GM19452 (cell line): ENCODE measurements around the gene CABCOCO1.

Experiments used
- ATAC-seq: cut with Tn5 transposase; IDR thresholded peaks from one replicate; pipeline ENCODE4 v1.9.1; 2021; ENCODE audit not compliant: unreplicated experiment

CABCOCO1 gene

DNA sequence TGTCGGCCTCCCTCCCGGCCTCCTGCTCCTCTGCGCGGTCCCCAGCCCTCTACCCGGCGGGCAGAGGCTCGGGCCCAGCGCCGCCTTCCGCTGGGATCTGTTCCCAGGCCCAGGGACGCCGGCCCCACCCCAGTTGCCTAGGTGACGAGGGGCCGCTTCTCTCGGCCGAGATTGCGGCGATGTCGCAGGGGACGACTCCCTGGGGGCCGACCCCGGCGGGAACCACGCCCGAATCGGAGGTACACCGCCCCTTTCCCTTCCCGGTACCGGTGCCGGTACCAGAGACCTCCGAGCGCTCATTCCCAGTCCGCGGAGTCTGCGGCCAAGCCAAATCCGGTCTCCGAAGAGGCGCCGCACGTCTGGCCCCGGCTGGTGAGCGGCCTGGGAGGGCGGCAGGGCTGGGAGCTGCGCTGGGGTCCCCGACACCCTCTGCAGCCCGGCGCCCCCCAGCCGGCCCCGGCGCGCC is at the start of gene CABCOCO1:
Gene CABCOCO1 (plus strand): TSS at position 136 of the 466 bp plus-strand sequence. CDS start 44 bp downstream, at position 180.
- no peak for ATAC-seq

GRCh38 chr10:61613665-61614064 is 49.1 kb upstream of the CABCOCO1 start:
- no peak for ATAC-seq

DNA sequence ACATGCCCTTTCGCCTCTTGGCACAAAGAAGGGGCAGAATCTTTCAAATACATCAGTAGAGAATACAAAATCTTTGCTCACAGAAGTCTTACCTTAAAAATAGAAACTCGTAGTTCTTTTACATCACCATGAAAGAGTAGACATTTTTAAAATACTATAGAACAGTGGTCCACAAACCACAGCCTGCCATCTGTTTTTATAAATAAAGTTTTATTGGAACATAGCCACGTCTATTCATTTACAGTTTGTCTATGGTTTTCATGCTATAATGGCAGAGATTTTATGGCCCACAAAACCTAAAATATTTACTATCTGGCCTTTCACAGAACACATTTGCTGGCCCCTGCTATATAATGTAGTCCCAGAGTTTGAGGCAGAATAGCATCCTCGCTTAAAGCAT is 46.1 kb upstream of the CABCOCO1 start:
- ATAC-seq, result no peak

DNA sequence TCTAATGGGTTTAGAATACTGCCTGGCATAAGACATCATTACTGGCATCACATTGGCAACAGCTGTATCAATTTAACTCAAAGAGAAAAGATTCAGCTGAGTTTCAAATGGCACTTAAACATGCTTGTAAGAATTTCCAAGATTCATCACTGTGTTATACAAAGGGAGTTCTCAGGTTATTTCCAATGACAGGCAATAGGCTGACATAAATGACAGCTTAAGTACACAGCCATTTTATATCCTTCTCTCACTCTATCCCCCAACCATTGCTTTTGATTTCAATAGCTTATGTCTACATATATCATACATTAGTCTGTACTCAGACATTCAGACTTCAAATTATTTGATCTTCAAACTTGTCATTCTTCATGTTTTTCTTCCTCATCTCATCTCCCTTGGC is 45.5 kb upstream of the CABCOCO1 start:
- no peak for ATAC-seq

GRCh38 chr10:61617586-61617985 is 45.1 kb upstream of the CABCOCO1 start:
- ATAC-seq, result no peak

GRCh38 chr10:61618388-61618961 is 44.3 kb upstream of the CABCOCO1 start:
- ATAC-seq, result no peak

DNA sequence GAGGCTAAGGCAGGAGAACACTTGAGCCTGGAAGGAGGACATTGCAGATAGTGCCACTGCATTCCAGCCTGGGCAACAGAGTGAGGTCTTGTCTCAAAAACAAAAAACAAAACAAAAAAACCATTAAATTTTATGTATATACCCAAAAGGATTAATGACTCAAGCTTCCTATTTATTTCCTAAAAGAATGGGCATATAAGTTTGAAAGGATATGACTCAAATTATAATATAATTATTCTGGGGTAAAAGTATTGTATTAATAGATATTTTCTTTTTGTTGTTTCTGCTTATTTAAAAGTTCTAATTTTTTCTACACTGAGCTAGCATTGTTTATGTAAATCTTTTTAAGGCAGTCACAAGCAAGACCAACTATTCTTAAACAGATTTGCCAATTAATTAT is 42.2 kb upstream of the CABCOCO1 start:
- no peak for ATAC-seq

DNA sequence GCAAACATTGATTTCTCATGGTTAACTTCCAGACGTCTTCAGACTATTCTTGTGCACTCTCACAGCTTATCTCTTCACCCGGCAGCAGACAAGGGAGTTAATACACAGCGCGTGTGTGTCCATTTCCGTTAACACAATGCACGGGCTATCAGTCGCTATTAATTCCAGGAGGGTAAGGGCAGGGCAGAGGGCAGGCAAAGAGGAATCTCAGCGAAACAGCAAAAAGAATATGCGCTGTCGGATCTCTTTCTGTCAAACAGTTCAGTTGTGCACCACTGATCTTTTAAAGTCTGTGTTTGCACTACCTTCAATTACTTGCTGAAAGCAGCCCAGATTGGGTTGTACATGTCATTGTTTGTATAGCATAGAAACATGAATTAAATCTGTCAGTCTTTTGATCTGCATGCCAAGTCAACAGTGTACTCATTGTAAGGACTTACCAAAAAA is 41.1 kb upstream of the CABCOCO1 start:
- no peak for ATAC-seq

DNA sequence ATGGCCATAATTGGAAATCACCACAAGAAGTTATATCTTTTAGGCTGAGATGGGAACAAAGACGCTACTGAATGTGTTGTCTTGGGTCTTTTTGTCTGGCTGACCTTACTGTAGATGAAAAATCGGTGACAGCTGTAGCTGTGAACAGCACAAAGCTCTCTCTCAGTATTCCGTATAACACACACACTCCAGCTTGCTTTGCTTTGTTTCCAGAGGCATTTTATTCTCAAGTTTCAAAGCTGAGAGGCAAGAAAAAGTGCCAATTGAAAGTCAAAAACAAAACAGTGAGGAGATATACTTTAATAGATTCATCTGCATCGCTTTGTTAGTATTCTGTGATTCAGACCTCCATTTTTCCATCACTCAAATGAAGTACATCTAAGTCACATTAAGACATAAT is 39.6 kb upstream of the CABCOCO1 start:
- ATAC-seq, result no peak

GRCh38 chr10:61626209-61626608 is 36.5 kb upstream of the CABCOCO1 start:
- ATAC-seq, result no peak

DNA sequence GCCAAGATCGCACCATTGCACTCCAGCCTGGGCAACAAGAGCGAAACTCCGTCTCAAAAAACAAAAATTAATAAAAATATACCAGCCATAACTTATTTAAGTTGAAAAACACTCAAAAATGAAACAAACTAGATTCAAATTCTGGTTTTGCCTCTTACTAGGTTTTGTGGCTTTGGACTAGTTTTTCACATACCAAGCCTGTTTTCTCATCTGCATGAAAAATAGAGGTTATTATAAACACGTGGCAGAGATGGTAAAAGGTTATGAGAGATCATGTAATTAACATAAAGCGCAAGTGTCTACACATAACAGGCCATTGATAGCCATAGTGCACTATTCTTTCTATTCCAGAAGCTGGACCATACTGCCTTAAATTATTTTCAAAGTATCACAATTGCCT is 35.5 kb upstream of the CABCOCO1 start:
- no peak for ATAC-seq

DNA sequence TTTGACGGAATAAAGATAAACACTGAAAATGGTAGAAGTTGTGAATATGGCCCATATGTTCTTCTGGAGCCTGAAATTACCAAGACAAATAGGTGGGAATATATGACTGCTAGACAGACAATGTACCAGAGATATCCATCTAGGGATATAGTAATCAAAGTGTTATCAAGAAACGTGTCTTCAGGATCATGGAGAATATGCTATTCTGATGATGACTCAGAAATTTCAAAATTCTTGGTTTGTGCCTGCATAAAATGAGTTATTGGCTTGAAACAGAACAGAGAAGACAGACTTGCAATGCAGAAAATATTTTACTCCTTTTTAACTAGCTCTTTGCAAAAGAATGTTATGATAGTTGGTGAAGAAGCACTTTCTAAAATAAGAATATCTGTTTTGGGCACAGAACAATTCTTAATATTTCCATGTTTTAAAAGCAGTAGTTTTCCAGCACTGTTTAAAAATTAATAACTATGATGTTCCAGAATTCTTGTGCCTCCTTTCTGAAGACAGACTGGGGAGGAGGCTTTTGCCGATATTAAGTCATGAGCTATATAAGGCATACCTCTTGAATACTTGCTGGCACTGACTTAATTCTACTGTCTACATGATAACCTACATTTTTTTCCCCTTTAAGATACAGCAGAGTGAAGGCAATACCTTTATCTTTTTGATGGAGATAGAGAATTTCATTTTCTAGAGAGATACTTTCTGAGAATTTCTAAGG is 34.4 kb upstream of the CABCOCO1 start:
- no peak for ATAC-seq

- no peak for ATAC-seq
Measured at GRCh38 chr10:61628875-61629513, 33.7 kb upstream of the CABCOCO1 start.

GRCh38 chr10:61629576-61629975 is 33.2 kb upstream of the CABCOCO1 start:
- no peak for ATAC-seq

DNA sequence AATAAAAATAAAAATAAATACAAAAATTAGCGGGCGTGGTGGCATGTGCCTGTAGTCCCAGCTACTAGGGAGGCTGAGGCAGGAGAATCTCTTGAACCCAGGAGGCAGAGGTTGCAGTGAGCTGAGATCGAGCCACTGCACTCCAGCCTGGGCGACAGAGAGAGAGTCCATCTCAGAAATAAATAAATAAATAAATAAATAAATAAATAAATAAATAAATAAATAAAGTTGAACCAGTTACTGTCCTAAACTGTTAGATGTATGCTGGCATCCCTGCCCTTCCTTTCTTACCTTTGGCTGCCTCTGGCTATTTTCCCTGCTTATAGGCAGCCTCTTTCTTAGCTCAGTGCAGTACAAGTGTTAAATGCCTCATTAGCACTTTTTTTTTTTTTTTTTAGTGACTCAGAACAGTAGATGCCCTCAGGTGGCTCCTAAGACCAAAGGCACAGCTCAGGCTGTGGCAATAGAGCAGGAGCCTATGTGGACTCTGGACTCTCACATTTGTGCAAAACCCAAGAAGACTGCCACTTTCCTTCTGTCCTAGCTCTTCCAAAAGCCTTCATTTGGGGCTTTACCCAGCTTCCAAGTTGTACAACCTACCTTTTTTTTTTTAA is 30.6 kb upstream of the CABCOCO1 start:
- ATAC-seq, result no peak

DNA sequence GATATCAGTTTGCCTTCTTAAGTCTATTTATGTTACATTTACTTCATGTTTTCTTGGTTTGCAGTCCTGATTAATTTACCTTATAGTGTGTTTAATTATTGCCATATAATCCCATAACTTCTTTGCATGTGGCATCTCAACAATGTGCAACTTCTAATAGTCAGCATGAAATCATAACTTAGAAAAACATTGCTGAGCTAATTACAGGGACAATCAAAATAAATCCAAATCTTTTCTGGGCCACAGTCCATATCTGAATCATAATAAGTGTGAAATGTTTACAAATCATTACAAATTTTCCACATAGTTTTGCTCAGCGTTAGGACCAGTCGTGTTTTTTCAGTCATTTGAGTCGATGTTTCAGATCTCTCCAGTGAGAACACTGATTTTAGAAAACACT is 29.1 kb upstream of the CABCOCO1 start:
- ATAC-seq, result no peak

GRCh38 chr10:61634746-61635145 is 28.0 kb upstream of the CABCOCO1 start:
- no peak for ATAC-seq

DNA sequence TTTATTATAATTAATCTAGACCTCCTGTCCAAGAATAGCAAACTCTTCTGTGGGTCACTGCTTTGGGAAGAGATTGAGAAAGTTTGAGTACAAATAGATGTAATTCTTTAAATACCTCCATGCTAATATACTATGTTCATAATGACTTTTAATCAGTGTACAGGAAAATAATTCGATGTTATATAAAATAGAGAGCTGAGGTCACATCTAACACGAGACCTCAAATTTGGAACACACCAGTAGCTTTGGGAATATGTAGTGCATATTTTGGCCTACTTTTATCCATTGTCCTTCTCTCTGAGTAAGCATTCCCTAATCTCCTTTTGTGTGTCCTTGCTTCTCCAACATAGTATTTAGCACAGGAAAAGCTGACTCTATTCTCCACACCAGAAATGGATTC is 27.3 kb upstream of the CABCOCO1 start:
- no peak for ATAC-seq

GRCh38 chr10:61635932-61636331 is 26.8 kb upstream of the CABCOCO1 start:
- ATAC-seq, result no peak

DNA sequence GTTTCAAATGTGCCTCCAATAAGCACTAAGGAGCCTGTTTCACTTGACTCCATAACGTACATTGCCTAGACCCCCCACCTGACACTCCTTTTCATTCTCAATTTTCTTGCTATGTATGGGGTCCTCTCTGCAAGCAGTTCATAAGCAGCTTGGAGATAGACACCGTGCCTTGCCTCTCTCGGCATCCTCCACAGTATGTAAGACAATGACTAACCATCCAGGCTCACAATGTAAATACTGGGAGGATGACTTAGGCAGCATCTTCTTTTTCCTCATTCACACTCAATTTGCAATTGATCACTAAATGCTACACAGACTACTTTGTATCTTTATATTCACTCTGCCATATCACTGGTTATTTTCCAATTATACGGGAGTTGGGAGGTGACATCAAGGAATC is 22.8 kb upstream of the CABCOCO1 start:
- no peak for ATAC-seq

DNA sequence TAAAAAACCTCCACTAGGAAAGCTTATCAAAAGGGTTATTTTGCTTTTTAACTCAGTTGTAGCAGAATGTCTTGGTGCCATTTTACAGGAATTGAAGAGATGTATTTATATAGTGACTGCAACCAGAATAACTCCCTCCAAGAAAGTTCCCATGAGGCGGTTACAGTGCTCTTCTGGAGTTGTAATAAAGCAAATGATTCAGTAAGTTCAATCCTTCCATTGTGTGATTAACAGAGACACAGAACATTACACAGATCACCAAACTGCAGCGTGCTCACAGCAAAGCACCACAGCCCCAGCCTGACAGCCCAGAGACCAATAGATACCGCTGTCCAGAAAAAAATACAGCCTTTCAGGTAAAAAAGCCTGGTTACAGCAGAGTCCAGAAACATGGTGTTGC is 21.9 kb upstream of the CABCOCO1 start:
- ATAC-seq, result no peak

- ATAC-seq, result no peak
Measured at GRCh38 chr10:61642150-61642571, 20.6 kb upstream of the CABCOCO1 start.
